Ovary (tissue), 3 donors: ENCODE measurements around the gene NSL1.

Experiments used
- EP300 ChIP-seq: sonication (generic); formaldehyde crosslinking; IDR thresholded peaks from one replicate; pipeline ENCODE4 v1.6.1; 2017; ENCODE audit warnings: antibody characterized with exemption
- POLR2A ChIP-seq: fragments of 450-650 bp; IDR thresholded peaks from one replicate; pipeline ENCODE4 v1.6.1; 2017; ENCODE audit warnings: antibody characterized with exemption, mild to moderate bottlenecking, moderate library complexity
- TF ChIP-seq, protein P1 (sequence below), 3 donors: fragments of 450-650 bp in 2 of 3; fragments of 200-600 bp in 1 of 3; IDR thresholded peaks; one replicate each; pipeline versions ENCODE4 v1.5.1 to v1.8.0; 2016 to 2022; ENCODE audit warnings: antibody characterized with exemption in 3 of 3, mild to moderate bottlenecking in 1 of 3
- donor health status: DM: no; HTN: no; CAD: no.

DNA sequence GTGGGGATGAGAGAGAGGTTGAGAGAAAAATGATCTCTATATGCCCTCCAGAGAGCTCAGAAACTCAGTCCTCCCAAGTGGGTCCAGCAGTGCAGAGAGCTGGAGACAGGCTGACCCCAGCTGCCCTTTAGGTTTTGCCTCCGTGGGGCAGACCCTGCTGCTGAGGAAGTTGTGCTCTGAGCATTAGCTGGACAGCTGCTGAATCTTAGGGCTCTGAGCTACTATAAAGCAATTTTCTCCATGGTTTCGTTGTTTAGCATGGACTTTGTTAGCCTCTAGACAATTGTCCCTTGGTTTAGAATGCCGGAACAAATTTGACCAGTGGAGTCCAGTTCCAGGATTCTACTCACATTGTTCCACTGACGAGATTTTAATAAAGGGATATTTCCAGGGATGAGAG lies 114.0 kb downstream of the NSL1 start:
- TF ChIP-seq POLR2A (no peak), EP300 (no peak)
- TF ChIP-seq, protein P1, sequence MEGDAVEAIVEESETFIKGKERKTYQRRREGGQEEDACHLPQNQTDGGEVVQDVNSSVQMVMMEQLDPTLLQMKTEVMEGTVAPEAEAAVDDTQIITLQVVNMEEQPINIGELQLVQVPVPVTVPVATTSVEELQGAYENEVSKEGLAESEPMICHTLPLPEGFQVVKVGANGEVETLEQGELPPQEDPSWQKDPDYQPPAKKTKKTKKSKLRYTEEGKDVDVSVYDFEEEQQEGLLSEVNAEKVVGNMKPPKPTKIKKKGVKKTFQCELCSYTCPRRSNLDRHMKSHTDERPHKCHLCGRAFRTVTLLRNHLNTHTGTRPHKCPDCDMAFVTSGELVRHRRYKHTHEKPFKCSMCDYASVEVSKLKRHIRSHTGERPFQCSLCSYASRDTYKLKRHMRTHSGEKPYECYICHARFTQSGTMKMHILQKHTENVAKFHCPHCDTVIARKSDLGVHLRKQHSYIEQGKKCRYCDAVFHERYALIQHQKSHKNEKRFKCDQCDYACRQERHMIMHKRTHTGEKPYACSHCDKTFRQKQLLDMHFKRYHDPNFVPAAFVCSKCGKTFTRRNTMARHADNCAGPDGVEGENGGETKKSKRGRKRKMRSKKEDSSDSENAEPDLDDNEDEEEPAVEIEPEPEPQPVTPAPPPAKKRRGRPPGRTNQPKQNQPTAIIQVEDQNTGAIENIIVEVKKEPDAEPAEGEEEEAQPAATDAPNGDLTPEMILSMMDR (IDR thresholded peaks at IDR 0.05): no peak
